Gastrocnemius medialis (tissue), 4 donors: ENCODE results near the gene SERTAD2. TPM values are rescaled to one million over a fixed set of nuclear protein-coding genes. Genes with fewer than 3 reads are reported as not detected.

Experiments used
- ATAC-seq, 2 donors: fragments of 150-250 bp; one replicate each; pipeline ENCODE4 v1.9.1; 2016
- DNase-seq, 2 donors: peaks; one replicate each; pipeline ENCODE4 v3.0.0-alpha.2; 2019
- H3K27ac ChIP-seq, 4 donors: fragments of 200-600 bp; sonication (generic); 1 replicate in 1 of 4; 2 replicates in 3 of 4; pipeline ENCODE4 v1.5.1; 2016 to 2018; ENCODE audit warnings: mild to moderate bottlenecking in 2 of 4, moderate library complexity in 1 of 4
- H3K27me3 ChIP-seq, 3 donors: fragments of 200-600 bp; sonication (generic) in 2 of 3; 1 replicate in 1 of 3; 2 replicates in 2 of 3; pipeline versions ENCODE4 v1.5.1 to v1.6.0; 2016 to 2019; ENCODE audit warnings: mild to moderate bottlenecking in 1 of 3, moderate library complexity in 1 of 3
- H3K36me3 ChIP-seq, 2 donors: fragments of 200-600 bp; sonication (generic) in 1 of 2; one replicate each; pipeline ENCODE4 v1.5.1; 2017 to 2018
- H3K4me1 ChIP-seq, 2 donors: fragments of 200-600 bp; sonication (generic) in 1 of 2; one replicate each; pipeline ENCODE4 v1.5.1; 2016 to 2017; ENCODE audit warnings: mild to moderate bottlenecking in 2 of 2
- H3K4me3 ChIP-seq, 4 donors: fragments of 200-600 bp; sonication (generic) in 3 of 4; 1 replicate in 1 of 4; 2 replicates in 3 of 4; pipeline ENCODE4 v1.5.1; 2016 to 2019; ENCODE audit warnings: mild to moderate bottlenecking in 2 of 4
- H3K9me3 ChIP-seq, 3 donors: fragments of 200-600 bp; sonication (generic) in 2 of 3; 1 replicate in 1 of 3; 2 replicates in 2 of 3; pipeline ENCODE4 v1.5.1; 2016 to 2019
- POLR2A ChIP-seq, 2 donors: fragments of 450-650 bp; IDR thresholded peaks; one replicate each; pipeline ENCODE4 v1.6.1; 2017; ENCODE audit warnings: antibody characterized with exemption in 2 of 2, mild to moderate bottlenecking in 2 of 2, moderate library complexity in 2 of 2
- in situ Hi-C, 4 donors: fragments of 200-750 bp; cut with MboI; loops; one replicate each; pipeline versions ENCODE4 v1.15.0 to v1.8.0; 2017; ENCODE audit warnings: low sequenced_read_pairs in 4 of 4
- intact Hi-C: fragments of 100-400 bp; cut with DNase I; formaldehyde crosslinking; loops from one replicate; pipeline ENCODE4 v1.15.1; 2023; ENCODE audit warnings: low total_unique reads
- total RNA-seq, 4 donors: library from RNA; depleted of rRNA; stranded (reverse); fragments of >200 nt; gene quantifications; one replicate each; pipeline versions ENCODE4 v1.1.0 to v1.2.3, GENCODE V29; 2016
- TF ChIP-seq, protein P1 (sequence below), 5 experiments: fragments of 450-650 bp in 3 of 5; fragments of 200-600 bp in 2 of 5; sonication (generic) in 2 of 5; IDR thresholded peaks in 4 of 5; conservative IDR thresholded peaks in 1 of 5; 1 replicate in 4 of 5; 2 replicates in 1 of 5; pipeline ENCODE4 v1.5.1; 2016 to 2019; ENCODE audit warnings: antibody characterized with exemption in 5 of 5, mild to moderate bottlenecking in 3 of 5, moderate library complexity in 3 of 5

The SERTAD2 gene
- total RNA-seq, 4 donors from 2014 or later: 7.3 to 10.6 (median 8.7) TPM

DNA sequence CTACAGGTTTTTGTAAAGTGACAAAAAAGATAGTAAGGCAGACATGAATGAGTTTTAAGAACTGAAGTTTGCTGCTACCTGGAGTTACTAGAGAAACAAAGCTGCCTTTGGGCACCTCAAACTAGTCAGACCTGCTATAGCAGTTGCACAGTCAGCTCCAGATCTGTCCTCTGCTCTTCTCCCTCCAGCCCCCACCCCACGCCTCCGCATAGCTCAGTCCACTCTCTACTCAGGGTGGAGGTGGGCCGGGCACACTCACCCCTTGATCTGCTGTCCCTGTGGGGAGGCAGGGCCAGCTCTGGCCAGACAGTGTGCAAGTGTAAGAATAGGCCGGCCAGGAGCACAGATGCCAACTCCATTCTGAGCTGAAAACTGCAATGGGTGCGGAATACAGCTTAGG, 4.1 kb downstream of the SERTAD2 start:
- Histone ChIP-seq H3K9me3 (no peaks in the 10 kb centered on the region), H3K27ac (peak overlapping the region; percentile 96 to 100 (median 99)), H3K4me3 (peak overlapping the region in 3 of 4 donors; percentile 1 to 16 (median 1)), H3K36me3 (no peaks in the 10 kb centered on the region), H3K27me3 (no peaks in the 10 kb centered on the region), H3K4me1 (peaks cover 64 to 72% of the 10 kb centered on the region in 2 donors)
- in situ Hi-C loops: loop anchor here (5.0 to 25.0 kb wide), 6 partner anchors 98 to 388 kb away; partner anchors contain the start of gene AFTPH (in 1 of the 4)
- intact Hi-C loops: loop anchor here (5.0 to 10.0 kb wide), 6 partner anchors 42 to 1785 kb away; partner anchors contain the start of genes LGALSL, MEIS1, SLC1A4 and SPRED2
- DNase-seq (peak in 1 of 2 donors; percentile 45), ATAC-seq (no peak)
- no peak for TF ChIP-seq POLR2A (IDR thresholded peaks at IDR 0.05)
- TF ChIP-seq, protein P1, sequence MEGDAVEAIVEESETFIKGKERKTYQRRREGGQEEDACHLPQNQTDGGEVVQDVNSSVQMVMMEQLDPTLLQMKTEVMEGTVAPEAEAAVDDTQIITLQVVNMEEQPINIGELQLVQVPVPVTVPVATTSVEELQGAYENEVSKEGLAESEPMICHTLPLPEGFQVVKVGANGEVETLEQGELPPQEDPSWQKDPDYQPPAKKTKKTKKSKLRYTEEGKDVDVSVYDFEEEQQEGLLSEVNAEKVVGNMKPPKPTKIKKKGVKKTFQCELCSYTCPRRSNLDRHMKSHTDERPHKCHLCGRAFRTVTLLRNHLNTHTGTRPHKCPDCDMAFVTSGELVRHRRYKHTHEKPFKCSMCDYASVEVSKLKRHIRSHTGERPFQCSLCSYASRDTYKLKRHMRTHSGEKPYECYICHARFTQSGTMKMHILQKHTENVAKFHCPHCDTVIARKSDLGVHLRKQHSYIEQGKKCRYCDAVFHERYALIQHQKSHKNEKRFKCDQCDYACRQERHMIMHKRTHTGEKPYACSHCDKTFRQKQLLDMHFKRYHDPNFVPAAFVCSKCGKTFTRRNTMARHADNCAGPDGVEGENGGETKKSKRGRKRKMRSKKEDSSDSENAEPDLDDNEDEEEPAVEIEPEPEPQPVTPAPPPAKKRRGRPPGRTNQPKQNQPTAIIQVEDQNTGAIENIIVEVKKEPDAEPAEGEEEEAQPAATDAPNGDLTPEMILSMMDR (IDR thresholded peaks at IDR 0.05 in 4 of 5, conservative IDR thresholded peaks at IDR 0.05 in 1 of 5): no peak

DNA sequence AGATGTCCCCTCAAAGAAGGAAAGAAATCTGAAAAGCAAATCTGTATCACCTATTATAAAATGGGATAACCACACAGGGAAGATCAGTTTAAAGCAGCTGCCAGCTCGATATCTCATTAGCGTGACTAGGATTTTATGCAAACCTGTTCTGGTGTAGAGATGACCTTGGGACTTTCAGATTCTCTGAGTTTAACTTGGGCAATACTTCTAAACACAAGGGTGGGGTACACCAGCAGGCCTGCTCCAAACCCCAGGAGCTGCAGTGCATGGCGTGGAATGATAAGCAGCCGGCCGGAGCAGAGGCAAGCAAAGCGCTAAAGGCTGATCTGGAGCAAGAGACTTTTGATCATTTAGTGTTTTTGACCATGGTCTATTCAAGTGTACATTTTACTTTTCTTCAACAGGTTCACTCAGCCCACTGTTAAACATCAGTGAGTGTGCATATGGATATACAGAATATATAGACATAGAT, 4.7 kb downstream of the SERTAD2 start:
- no peaks in the 10 kb centered on the region for H3K9me3 ChIP-seq
- no peak for ATAC-seq
- peak overlapping the region in 2 of 4 donors; percentile 1 for H3K4me3 ChIP-seq
- H3K27me3 ChIP-seq: no peaks in the 10 kb centered on the region
- peaks cover 69 to 75% of the 10 kb centered on the region in 2 donors for H3K4me1 ChIP-seq
- in situ Hi-C loops: loop anchor here in 2 of 4 donors (10.0 to 25.0 kb wide), 2 partner anchors 216 to 388 kb away; no protein-coding TSS in a partner anchor
- intact Hi-C loops: loop anchor here (5.0 to 10.0 kb wide), 2 partner anchors 42 to 1786 kb away; partner anchors contain the start of gene MEIS1
- DNase-seq: no peak
- peak overlapping the region; percentile 96 to 100 (median 99) for H3K27ac ChIP-seq
- TF ChIP-seq POLR2A (IDR thresholded peaks at IDR 0.05): no peak
- TF ChIP-seq, protein P1 (IDR thresholded peaks at IDR 0.05 in 4 of 5, conservative IDR thresholded peaks at IDR 0.05 in 1 of 5): no peak
- no peaks in the 10 kb centered on the region for H3K36me3 ChIP-seq

DNA sequence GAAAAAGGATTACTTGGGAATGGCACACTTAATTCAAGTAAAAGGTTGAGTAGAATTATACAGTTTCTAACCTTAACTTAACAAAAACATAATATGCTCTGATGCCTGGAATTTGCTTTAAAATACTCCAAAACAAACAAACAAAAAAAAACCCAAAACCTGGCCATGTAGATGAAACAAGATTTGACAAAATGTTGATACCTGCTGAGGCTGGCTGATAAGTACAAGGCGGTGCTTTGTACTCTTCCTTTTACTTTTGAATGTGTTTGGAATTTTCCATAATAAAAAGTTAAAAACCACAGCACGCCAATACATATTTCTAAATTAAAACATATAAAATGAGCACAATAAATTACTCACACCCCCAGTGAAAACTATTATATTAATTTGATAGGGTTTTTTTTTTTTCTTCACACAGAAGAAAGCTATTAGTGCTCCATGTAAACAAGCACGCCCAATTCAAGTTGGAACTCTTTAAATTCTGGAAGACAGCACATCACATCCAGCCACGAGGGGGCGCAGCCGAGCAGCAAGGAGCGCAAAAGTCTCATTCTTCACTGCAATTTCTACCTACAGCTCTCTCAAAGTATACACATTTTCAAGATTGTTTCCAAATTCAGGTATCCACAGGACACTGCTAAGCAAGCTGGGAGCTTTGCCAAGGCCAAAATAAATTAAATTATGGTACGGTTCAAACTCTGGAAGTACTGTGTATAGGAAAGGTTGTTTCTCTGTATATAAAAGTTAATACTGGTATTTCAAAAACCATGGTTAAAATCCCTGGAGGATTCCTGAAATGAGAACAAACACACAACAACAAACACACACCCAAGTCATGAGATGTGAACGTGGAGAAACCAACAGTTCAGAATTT, 7.5 kb downstream of the SERTAD2 start:
- Histone ChIP-seq H3K27me3 (no peaks in the 10 kb centered on the region), H3K9me3 (no peaks in the 10 kb centered on the region), H3K4me1 (peaks cover 63 to 66% of the 10 kb centered on the region in 2 donors), H3K4me3 (peak overlapping the region; percentile 30 to 61 (median 54)), H3K36me3 (no peaks in the 10 kb centered on the region), H3K27ac (peak overlapping the region; percentile 85 to 93 (median 92))
- ATAC-seq: peak; percentile 31 to 39
- DNase-seq: peak; percentile 63 to 79
- intact Hi-C loops (loop anchor here (1.0 to 10.0 kb wide), 3 partner anchors 39 to 1789 kb away; partner anchors contain the start of gene MEIS1), in situ Hi-C loops (loop anchor here in 2 of 4 donors (10.0 to 25.0 kb wide), 2 partner anchors 219 to 391 kb away; no protein-coding TSS in a partner anchor)
- no peak for TF ChIP-seq POLR2A (IDR thresholded peaks at IDR 0.05)
- TF ChIP-seq, protein P1 (IDR thresholded peaks at IDR 0.05 in 4 of 5, conservative IDR thresholded peaks at IDR 0.05 in 1 of 5): peak; percentile 81 to 97 (median 88)

DNA sequence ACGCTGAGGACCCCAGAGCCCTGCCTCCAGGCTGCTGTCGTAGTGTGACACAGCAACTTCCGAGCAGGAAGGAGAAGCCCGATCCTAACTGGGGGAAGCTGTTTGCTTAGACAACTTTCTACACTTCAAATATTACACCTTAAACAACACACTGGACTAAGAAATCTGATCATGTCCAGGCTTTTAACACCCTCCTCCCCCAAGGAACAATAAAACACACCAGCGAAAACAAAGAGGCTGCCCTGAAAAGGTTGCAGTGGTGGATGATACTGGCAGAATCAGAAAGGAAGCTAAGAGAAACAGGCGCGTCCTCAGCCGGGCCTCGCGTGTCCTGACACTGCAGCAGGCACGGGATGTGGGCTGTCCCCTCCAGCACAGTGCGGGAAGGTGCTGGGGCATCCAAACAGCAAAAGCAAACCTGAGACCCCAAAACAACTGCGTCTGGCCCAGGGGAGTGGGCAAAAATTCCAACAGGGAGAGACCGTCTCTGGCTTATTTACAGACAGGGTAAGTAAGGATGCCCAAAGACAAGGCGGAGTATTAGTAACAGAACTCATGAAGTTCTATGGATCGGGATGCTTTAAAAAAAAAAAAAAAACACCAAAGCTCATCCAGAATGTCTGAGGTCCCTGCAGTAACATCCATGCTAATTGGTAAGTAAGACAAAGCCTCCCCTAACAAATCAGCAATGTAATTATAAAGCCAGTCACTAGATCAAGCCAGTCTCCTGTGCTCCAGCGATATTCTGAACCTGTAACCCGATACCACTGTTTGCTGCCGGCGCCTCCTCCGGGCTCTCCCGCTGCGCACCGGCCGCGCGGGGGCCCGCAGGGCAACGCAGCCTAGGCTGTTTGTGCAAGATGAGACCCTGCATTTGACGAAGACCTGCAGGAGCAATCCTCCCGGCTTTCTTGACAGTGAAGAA, 9.0 kb downstream of the SERTAD2 start:
- ATAC-seq: peak; percentile 76 to 85
- H3K27me3 ChIP-seq: no peaks in the 10 kb centered on the region
- peaks cover 55 to 62% of the 10 kb centered on the region in 2 donors for H3K4me1 ChIP-seq
- no peaks in the 10 kb centered on the region for H3K36me3 ChIP-seq
- intact Hi-C loops (loop anchor here (2.0 to 10.0 kb wide), 5 partner anchors 37 to 1790 kb away; partner anchors contain the start of gene MEIS1), in situ Hi-C loops (loop anchor here in 2 of 4 donors (10.0 to 25.0 kb wide), 2 partner anchors 220 to 393 kb away; no protein-coding TSS in a partner anchor)
- H3K4me3 ChIP-seq: peak overlapping the region; percentile 49 to 61 (median 58)
- TF ChIP-seq, protein P1 (IDR thresholded peaks at IDR 0.05 in 4 of 5, conservative IDR thresholded peaks at IDR 0.05 in 1 of 5): peak in 3 of 5 experiments; percentile 9 to 39 (median 18)
- TF ChIP-seq POLR2A (IDR thresholded peaks at IDR 0.05): peak; percentile 67 to 82
- no peaks in the 10 kb centered on the region for H3K9me3 ChIP-seq
- H3K27ac ChIP-seq: peak overlapping the region; percentile 85 to 93 (median 92)
- DNase-seq: peak; percentile 62 to 70
